ENCODE data around the gene LAMC3. TPM values are rescaled to one million over a fixed set of nuclear protein-coding genes. Genes with fewer than 3 reads are reported as not detected.

LAMC3 gene
- total and polyA plus RNA-seq, 9 of the 15 experiments (the other 6 are each of a cell fraction or from before 2014, with no cell fraction given): 0.10 TPM; not detected in 8

DNA sequence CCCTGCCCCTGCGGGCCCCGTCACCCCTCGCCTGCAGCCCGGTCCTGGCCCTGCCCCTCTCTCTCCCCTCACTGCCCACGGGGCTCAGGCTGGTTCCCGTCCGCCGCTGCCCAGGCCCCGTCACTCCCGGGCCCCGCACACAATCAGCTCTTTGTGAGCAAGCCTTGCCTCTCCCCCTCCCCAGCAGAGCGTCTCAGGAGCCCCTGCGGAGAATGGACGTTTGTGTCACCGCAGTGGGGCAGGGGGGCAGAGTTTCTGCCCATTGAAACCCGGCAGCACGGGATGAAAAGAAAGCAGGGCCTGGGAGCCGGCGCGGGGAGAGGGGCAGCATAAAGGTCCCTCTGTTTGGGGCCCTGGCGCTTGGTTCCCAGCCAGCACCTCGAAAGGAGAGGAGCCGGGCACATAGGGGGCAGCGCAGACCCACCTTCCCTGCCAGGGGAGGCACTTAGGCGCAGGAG, 102.9 kb downstream of the LAMC3 start:
- H3K4me3 ChIP-seq: no peak overlapping the region
- no peak overlapping the region for H3K27ac ChIP-seq (ENCODE audit: extremely low read depth, low read depth, low read length)
- in situ Hi-C loops (cut with MboI) (no loop called here), intact Hi-C loops (cut with micrococcal nuclease) (loop anchor here (5.0 kb wide), 1 partner anchor 165 kb away; the partner anchor contains the start of gene FAM78A)
- 3% methylated on average over 24 of the region's 25 CpGs for whole genome bisulfite sequencing (ENCODE audit: insufficient coverage, low coverage, missing lambda C conversion rate)
- POLR2A ChIA-PET: interaction anchor here (0.8 to 99.3 kb wide), 7 partner anchors 15 to 794 kb away, joined by 3 to 3336 read pairs (median 7); partner anchors contain the start of genes AIF1L and NUP214
- H3K9me1 ChIP-seq (ENCODE audit: control insufficient read depth, insufficient read depth, low read length): peaks cover 6% of the 10 kb centered on the region
- no peaks in the 10 kb centered on the region for H3K9me3 ChIP-seq (replicated peaks; ENCODE audit: control insufficient read depth, insufficient read depth, low read depth, low read length)
- H4K20me1 ChIP-seq (replicated peaks; ENCODE audit: control insufficient read depth, insufficient read depth, low read length): peaks cover 33% of the 10 kb centered on the region
- no peak; the same call in 2 of the 3 replicates for ATAC-seq
- H3K27me3 ChIP-seq (ENCODE audit: control insufficient read depth in 2 of 2, insufficient read depth in 2 of 2, low read length in 2 of 2): peaks cover 89 to 98% of the 10 kb centered on the region in 2 experiments
- H3K9ac ChIP-seq (ENCODE audit: insufficient read depth in 1 of 2, low read depth in 2 of 2, low read length in 2 of 2): 0 out of 4 replicates have a peak overlapping the region, but pooled peaks of 1 of the 2 experiments have one; percentile 1
- BruUV-seq (replicated peaks): no TSS peak
- CTCF ChIA-PET (ENCODE audit: low intra/inter-chr PET ratio): interaction anchor here (0.6 kb wide), 1 partner anchor 54 kb away, joined by 3 read pairs; no protein-coding TSS in a partner anchor
- H3K79me2 ChIP-seq (ENCODE audit: control insufficient read depth, insufficient read depth, low read length): no peaks in the 10 kb centered on the region
- TF ChIP-seq NONO (IDR thresholded peaks at IDR 0.05; ENCODE audit: low read depth in 2 of 2, low read length in 1 of 2) (no peak), IRF2 (CRISPR knock-in tag; IDR thresholded peaks at IDR 0.05) (no peak), ZNF239 (CRISPR knock-in tag; IDR thresholded peaks at IDR 0.05) (no peak), TCFL5 (CRISPR knock-in tag; conservative IDR thresholded peaks at IDR 0.05) (no peak), NCOA2 (IDR thresholded peaks at IDR 0.05; ENCODE audit: partially characterized antibody in 2 of 2) (no peak), KDM5B (IDR thresholded peaks at IDR 0.05; ENCODE audit: insufficient replicate concordance, low read depth, low read length) (no peak), ZNF77 (CRISPR knock-in tag; IDR thresholded peaks at IDR 0.05) (no peak), ZC3H8 (IDR thresholded peaks at IDR 0.05) (no peak), ZNF668 (CRISPR knock-in tag; IDR thresholded peaks at IDR 0.05) (no peak), MCM5 (IDR thresholded peaks at IDR 0.05; ENCODE audit: low read depth) (no peak), ZNF232 (CRISPR knock-in tag; IDR thresholded peaks at IDR 0.05) (no peak)
- no peak for FAIRE-seq
- no peak overlapping the region for H2AFZ ChIP-seq (ENCODE audit: low read depth, low read length)
- peaks cover 0 to 18% of the 10 kb centered on the region in 2 experiments; a peak in 2 of 5 replicates for H3K4me1 ChIP-seq (replicated peaks in 1 of 2; ENCODE audit: control insufficient read depth in 2 of 2, insufficient read depth in 2 of 2, low read length in 2 of 2)
- H3K4me2 ChIP-seq (ENCODE audit: insufficient read depth, low read length): no peak overlapping the region
- no peaks in the 10 kb centered on the region for H3K36me3 ChIP-seq (ENCODE audit: control insufficient read depth, insufficient read depth, low read length)
- DNase-seq (ENCODE audit: extremely low read depth in 1 of 4, low spot score in 3 of 4): peak in 1 of 4 experiments; percentile 63

Data from K562 (cell line).